Psoas muscle (tissue), 8 donors: Measurements from ENCODE around the gene STOX2. TPM values are rescaled to one million over a fixed set of nuclear protein-coding genes. Genes with fewer than 3 reads are reported as not detected.
A peak's percentile ranks its signal among the peaks of the same experiment; 100 is the strongest.

Source experiments
- ATAC-seq, 4 donors: fragments of 200-7000 bp; cut with Tn5 transposase; one replicate each; pipeline ENCODE4 v1.9.1; 2020; ENCODE audit warnings: moderate library complexity in 3 of 4, mild to moderate bottlenecking in 2 of 4
- DNase-seq, 2 donors: peaks; one replicate each; pipeline ENCODE4 v3.0.0-alpha.2; 2020
- H3K27ac ChIP-seq: fragments of 200-600 bp; one replicate; pipeline ENCODE4 v1.8.0; 2022
- H3K27me3 ChIP-seq, 3 donors: fragments of 200-600 bp in 1 of 3; one replicate each; pipeline versions ENCODE4 v1.6.1 to v1.8.0; 2013 to 2022; ENCODE audit warnings: low read length in 2 of 3, mild to moderate bottlenecking in 2 of 3, moderate library complexity in 1 of 3; ENCODE audit not compliant: insufficient read depth in 3 of 3
- H3K36me3 ChIP-seq, 2 donors: fragments of 200-600 bp in 1 of 2; one replicate each; pipeline versions ENCODE4 v1.6.1 to v1.8.0; 2013 to 2022; ENCODE audit warnings: low read depth in 1 of 2, mild to moderate bottlenecking in 1 of 2, moderate library complexity in 1 of 2; ENCODE audit not compliant: insufficient read depth in 1 of 2
- H3K4me1 ChIP-seq: fragments of 200-600 bp; one replicate; pipeline ENCODE4 v1.8.0; 2022
- H3K4me3 ChIP-seq: fragments of 200-600 bp; one replicate; pipeline ENCODE4 v1.8.0; 2022; ENCODE audit warnings: mild to moderate bottlenecking
- H3K9me3 ChIP-seq: fragments of 200-600 bp; one replicate; pipeline ENCODE4 v1.8.0; 2022
- WGBS, 3 donors: extraction: QIAGEN DNeasy Blood & Tissue Kit; methylation state at CpG; one replicate each; pipeline versions ENCODE4 v1.1.6 to v1.1.7; 2013; 5-methylcytosine and 5-hydroxymethylcytosine counted together
- intact Hi-C, 2 donors: fragments of 100-400 bp; cut with DNase I; formaldehyde crosslinking; loops; one replicate each; pipeline versions ENCODE4 v1.11.0 to v1.14.2; 2022
- polyA plus RNA-seq, 3 donors: library from polyadenylated mRNA; stranded (reverse); fragments of 200-250 nt; gene quantifications; one replicate each; pipeline ENCODE4 v1.2.3, GENCODE V29; 2013
- total RNA-seq, 4 donors: library from RNA; stranded (reverse); fragmentation: NEBNext Ultra II Directional in 2 of 4; extraction: Animal tissue kit (Norgen Biotek cat#: 25700) in 2 of 4; gene quantifications; one replicate each; pipeline versions ENCODE4 v1.2.1 to v1.2.4, GENCODE V29; 2021 to 2023
- TF ChIP-seq, protein P1 (sequence below): fragments of 200-600 bp; IDR thresholded peaks from one replicate; pipeline ENCODE4 v1.8.0; 2022; ENCODE audit warnings: antibody characterized with exemption
- donor health status: healthy with polysubstance abuse.
- donor health status: DM: no; HTN: no; CAD: no; lungs with moderate emphysema.
- donor health status: Bipolar disorder and iron deficiency.
- donor health status: healthy.
- donor health status: DM: yes; HTN: yes; CAD: no.
- donor health status: DM: no; HTN: no; CAD: no.
- donor health status: DM: no; HTN: no; CAD: no.
- donor health status: DM: yes; HTN: yes; CAD: no.

Gene STOX2
- total and polyA plus RNA-seq, 7 donors = 0.41 to 9.3 (median 3.4) TPM

DNA sequence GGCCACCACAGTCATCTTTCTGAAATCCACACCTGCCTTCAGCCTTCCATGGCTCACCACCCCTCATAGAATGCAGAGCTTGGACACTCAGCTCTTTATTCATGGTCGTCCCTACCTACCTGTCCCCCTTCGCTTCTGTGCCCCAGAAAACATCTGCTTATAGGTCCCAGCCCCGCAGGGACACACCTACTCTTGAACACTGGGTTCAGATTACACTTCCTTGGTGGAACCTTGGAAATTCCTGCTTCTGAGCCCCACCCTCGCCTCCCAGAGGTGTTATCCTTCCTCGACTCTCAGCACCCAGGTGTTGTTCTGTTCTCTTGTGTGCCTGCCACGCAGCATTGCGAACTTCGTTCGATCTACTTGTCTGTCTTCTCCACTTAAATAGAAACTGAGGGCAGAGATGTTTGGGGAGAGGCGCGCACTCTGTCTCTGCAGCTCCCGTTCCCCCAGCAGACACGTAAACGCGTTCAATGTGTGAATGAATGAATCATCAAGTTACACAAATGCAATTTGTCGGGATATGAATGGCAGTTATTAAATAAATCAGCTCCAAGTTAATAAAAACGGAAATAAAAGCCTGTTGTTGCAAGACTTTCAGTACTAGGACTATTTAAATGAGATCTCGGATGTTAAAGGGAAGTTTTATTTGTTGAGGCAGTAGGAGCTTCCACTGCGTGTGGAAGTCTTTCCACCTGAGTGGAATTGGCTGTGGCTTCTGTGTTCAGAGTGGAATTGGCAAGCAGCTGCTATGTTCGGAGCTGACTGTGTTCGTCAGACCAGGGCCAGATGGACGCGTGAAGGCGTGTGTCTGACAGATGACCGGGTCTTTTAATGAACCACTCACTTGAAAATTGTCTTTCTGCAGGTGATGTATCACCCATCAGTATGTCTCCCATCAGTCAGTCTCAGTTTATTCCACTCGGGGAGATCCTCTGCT lies 95.6 kb downstream of the STOX2 start:
- WGBS, 3 donors = 86 to 91% (median 87%) methylated on average over 26 of the region's 26 CpGs

DNA sequence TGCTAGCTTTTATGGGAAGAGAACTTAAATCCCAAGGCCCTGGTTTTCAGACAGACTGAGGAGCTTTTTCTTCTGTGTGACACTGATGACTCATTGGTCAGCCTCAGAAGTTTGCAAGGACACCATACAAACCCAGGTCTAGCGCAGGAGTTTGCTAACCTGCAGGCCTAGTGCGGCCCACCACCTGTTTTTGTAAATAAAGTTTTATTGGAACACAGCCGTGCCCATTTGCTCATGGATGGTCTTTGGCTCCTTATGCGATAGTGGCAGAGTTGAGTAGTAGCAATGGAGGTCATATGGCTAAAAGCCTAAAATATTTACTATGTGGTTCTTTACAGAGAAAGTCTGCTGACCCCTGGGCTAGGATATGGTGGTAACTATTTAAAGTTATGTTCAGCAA lies 98.3 kb downstream of the STOX2 start:
- DNase-seq = no peak
- Histone ChIP-seq H3K36me3 (peaks cover 0 to 27% of the 10 kb centered on the region in 2 donors), H3K4me3 (no peak overlapping the region), H3K9me3 (no peaks in the 10 kb centered on the region), H3K27ac (no peak overlapping the region), H3K27me3 (no peaks in the 10 kb centered on the region), H3K4me1 (no peaks in the 10 kb centered on the region)
- 96 to 99% (median 96%) methylated on average over 4 of the region's 4 CpGs for WGBS, 3 donors
- intact Hi-C loops = no loop called here
- TF ChIP-seq, protein P1, sequence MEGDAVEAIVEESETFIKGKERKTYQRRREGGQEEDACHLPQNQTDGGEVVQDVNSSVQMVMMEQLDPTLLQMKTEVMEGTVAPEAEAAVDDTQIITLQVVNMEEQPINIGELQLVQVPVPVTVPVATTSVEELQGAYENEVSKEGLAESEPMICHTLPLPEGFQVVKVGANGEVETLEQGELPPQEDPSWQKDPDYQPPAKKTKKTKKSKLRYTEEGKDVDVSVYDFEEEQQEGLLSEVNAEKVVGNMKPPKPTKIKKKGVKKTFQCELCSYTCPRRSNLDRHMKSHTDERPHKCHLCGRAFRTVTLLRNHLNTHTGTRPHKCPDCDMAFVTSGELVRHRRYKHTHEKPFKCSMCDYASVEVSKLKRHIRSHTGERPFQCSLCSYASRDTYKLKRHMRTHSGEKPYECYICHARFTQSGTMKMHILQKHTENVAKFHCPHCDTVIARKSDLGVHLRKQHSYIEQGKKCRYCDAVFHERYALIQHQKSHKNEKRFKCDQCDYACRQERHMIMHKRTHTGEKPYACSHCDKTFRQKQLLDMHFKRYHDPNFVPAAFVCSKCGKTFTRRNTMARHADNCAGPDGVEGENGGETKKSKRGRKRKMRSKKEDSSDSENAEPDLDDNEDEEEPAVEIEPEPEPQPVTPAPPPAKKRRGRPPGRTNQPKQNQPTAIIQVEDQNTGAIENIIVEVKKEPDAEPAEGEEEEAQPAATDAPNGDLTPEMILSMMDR = no peak
- ATAC-seq = no peak

More for the DNA sequence above, 95.6 kb downstream of the STOX2 start:
- Histone ChIP-seq H3K4me3 (no peak overlapping the region), H3K36me3 (peaks cover 0 to 27% of the 10 kb centered on the region in 2 donors), H3K4me1 (no peaks in the 10 kb centered on the region), H3K27ac (no peak overlapping the region), H3K27me3 (no peaks in the 10 kb centered on the region), H3K9me3 (no peaks in the 10 kb centered on the region)
- DNase-seq = no peak
- intact Hi-C loops = no loop called here
- ATAC-seq = no peak
- TF ChIP-seq, protein P1 = no peak

DNA sequence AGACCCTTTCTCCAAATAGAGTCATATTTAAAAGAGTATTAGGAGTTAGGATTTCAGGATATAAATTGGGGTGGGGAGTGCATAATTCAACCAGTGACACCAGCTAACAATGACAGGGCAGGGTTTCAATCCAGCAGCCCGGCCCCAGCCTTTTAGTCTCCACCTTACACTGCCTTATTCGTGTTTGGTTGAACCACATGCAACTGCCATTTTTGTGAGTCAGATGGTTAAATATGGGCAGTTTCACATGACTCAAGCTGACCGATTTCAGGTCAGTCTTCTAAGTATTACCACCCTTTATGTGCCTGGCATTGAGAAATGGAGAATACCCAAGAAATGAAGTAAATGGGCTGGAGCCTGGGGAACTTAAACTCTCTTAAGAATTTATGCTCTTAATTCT lies 102.8 kb downstream of the STOX2 start:
- Histone ChIP-seq H3K4me1 (no peaks in the 10 kb centered on the region), H3K4me3 (no peak overlapping the region), H3K36me3 (peaks cover 3 to 30% of the 10 kb centered on the region in 2 donors), H3K27me3 (no peaks in the 10 kb centered on the region), H3K9me3 (no peaks in the 10 kb centered on the region), H3K27ac (no peak overlapping the region)
- WGBS, 3 donors = 46 to 76% (median 58%) methylated on average over 3 of the region's 3 CpGs
- intact Hi-C loops = no loop called here
- no peak for DNase-seq
- ATAC-seq = peak in 3 of 4 donors; percentile 21 to 43 (median 42)
- TF ChIP-seq, protein P1 = no peak

DNA sequence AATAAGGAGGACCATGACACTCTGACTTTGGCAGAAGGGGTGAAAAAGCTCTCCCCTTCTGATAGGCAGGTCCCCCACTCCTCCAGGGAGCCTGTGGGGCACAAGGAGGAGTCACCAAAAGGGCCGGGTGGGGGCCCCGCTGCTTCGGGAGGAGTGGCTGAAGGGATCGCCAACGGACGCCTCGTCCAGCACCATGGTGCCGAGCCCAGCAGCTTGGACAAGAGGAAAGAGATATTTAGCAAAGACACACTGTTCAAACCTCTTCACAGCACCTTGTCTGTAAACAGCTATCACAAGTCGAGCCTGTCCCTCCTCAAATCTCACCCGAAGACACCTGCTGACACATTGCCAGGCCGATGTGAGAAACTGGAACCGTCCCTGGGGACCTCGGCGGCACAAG lies 105.6 kb downstream of the STOX2 start:
- Histone ChIP-seq H3K36me3 (peaks cover 3 to 24% of the 10 kb centered on the region in 2 donors), H3K4me1 (no peaks in the 10 kb centered on the region), H3K4me3 (no peak overlapping the region), H3K27me3 (no peaks in the 10 kb centered on the region), H3K27ac (no peak overlapping the region), H3K9me3 (no peaks in the 10 kb centered on the region)
- intact Hi-C loops = no loop called here
- 97 to 98% (median 97%) methylated on average over 14 of the region's 14 CpGs for WGBS, 3 donors
- DNase-seq = no peak
- TF ChIP-seq, protein P1 = no peak
- no peak for ATAC-seq
